ENCODE results near the gene RAB17. TPM values are rescaled to one million over a fixed set of nuclear protein-coding genes. Genes with fewer than 3 reads are reported as not detected.

The RAB17 gene
- total and polyA plus RNA-seq, 10 of the 15 experiments (the other 5 are each of a cell fraction or from before 2014, with no cell fraction given), result 0.07 to 1.4 (median 0.28) TPM; not detected in 3

- Histone ChIP-seq H2AFZ (ENCODE audit: control insufficient read depth, low read depth, low read length) (no peak overlapping the region), H4K20me1 (ENCODE audit: control insufficient read depth, insufficient read depth) (no peaks in the 10 kb centered on the region), H3K36me3 (ENCODE audit: control insufficient read depth in 2 of 2, insufficient read depth in 2 of 2, low read length in 1 of 2) (no peaks in the 10 kb centered on the region), H3K4me2 (ENCODE audit: control insufficient read depth, insufficient read depth) (no peak overlapping the region), H3K9me3 (replicated peaks; ENCODE audit: control insufficient read depth, insufficient read depth, low read length) (no peaks in the 10 kb centered on the region), H3K4me1 (ENCODE audit: control insufficient read depth, insufficient read depth, low read length) (no peaks in the 10 kb centered on the region), H3K27me3 (replicated peaks in 1 of 2; ENCODE audit: control insufficient read depth in 2 of 2, insufficient read depth in 2 of 2, low read length in 1 of 2) (peaks cover 7 to 12% of the 10 kb centered on the region in 2 experiments; a peak in 3 of 4 replicates), H3K27ac (ENCODE audit: control insufficient read depth, insufficient read depth) (no peak overlapping the region), H3K4me3 (no peak overlapping the region), H3K79me2 (ENCODE audit: control insufficient read depth, insufficient read depth, low read length) (no peaks in the 10 kb centered on the region), H3K9ac (ENCODE audit: control insufficient read depth, insufficient read depth, low read length) (no peak overlapping the region)
- in situ Hi-C loops (cut with MboI), result no loop called here
- ChIA-PET POLR2A (interaction anchor here (0.5 kb wide), 1 partner anchor 64 kb away, joined by 3 read pairs; no protein-coding TSS in a partner anchor), RAD21 (ENCODE audit: unreplicated experiment) (interaction anchor here (1.0 to 1.3 kb wide), 2 partner anchors 69 to 111 kb away, joined by 3 read pairs; no protein-coding TSS in a partner anchor), CTCF (interaction anchor here (0.6 to 1.2 kb wide), 4 partner anchors 16 to 153 kb away, joined by 3 to 5 read pairs (median 3); no protein-coding TSS in a partner anchor), SMC1A (ENCODE audit: uncharacterized antibody, unreplicated experiment) (interaction anchor here (1.1 to 2.1 kb wide), 3 partner anchors 10 to 122 kb away, joined by 4 to 6 read pairs (median 4); no protein-coding TSS in a partner anchor)
- BruUV-seq (replicated peaks), result no TSS peak
- intact Hi-C loops (cut with micrococcal nuclease; ENCODE audit: unreplicated experiment), result loop anchor here (5.0 kb wide), 1 partner anchor 124 kb away; no protein-coding TSS in a partner anchor
- no peak for ATAC-seq
- DNase-seq (ENCODE audit: low read depth, low spot score), result no peak
- TF ChIP-seq MYB (IDR thresholded peaks at IDR 0.05; ENCODE audit: borderline replicate concordance, low read depth, low read length), result no peak
- no peak for TF ChIP-seq HSF1 (IDR thresholded peaks at IDR 0.05; ENCODE audit: low read depth, low read length)
- TF ChIP-seq DPF2 (IDR thresholded peaks at IDR 0.05), result no peak
- TF ChIP-seq PRDM15 (CRISPR knock-in tag; IDR thresholded peaks at IDR 0.05), result no peak
- no peak for TF ChIP-seq NBN (IDR thresholded peaks at IDR 0.05)
- TF ChIP-seq NFYB (IDR thresholded peaks at IDR 0.05; ENCODE audit: insufficient read depth, low read depth, low read length), result no peak
- TF ChIP-seq YY1 (IDR thresholded peaks at IDR 0.05; ENCODE audit: low read depth, low read length), result no peak
- no peak for TF ChIP-seq HDAC2 (IDR thresholded peaks at IDR 0.05)
- no peak for TF ChIP-seq NR2F1 (conservative IDR thresholded peaks at IDR 0.05)
- no peak for TF ChIP-seq TCF12 (IDR thresholded peaks at IDR 0.05; ENCODE audit: low read depth, low read length)
- no peak for TF ChIP-seq POLR2AphosphoS2 (IDR thresholded peaks at IDR 0.05; ENCODE audit: low read depth, low read length)
- no peak for TF ChIP-seq SMAD1 (IDR thresholded peaks at IDR 0.05; ENCODE audit: low read depth, partially characterized antibody)
- TF ChIP-seq POLR2A (IDR thresholded peaks at IDR 0.05; ENCODE audit: low read depth, low read length), result no peak
- no peak for TF ChIP-seq RAD51 (IDR thresholded peaks at IDR 0.05)
- TF ChIP-seq PAX8 (IDR thresholded peaks at IDR 0.05), result no peak
- no peak for TF ChIP-seq HCFC1 (IDR thresholded peaks at IDR 0.05; ENCODE audit: low read length)
- no peak for FAIRE-seq
- WGBS (ENCODE audit: insufficient coverage, insufficient replicate concordance, low lambda C conversion rate, missing lambda C conversion rate), result 62% methylated on average over 12 of the region's 13 CpGs
Measured at GRCh38 chr2:237623428-237624403, 33.2 kb upstream of the RAB17 start.

All from GM12878 (cell line).